HL-60/S4 treated with retinoic acid at 250 ng/mL for 4 days and 3 days (cell line): ENCODE data around the gene AVPI1.
"Not testable (repeated sequence)": the region's sequence is repeated elsewhere in the genome, so short reads cannot be mapped to it uniquely, and the experiment has no call there.

Experiments
- in situ Hi-C: fragments of 300-500 bp; cut with MboI; formaldehyde crosslinking; loops from 2 replicates; pipeline ENCODE4 v1.7.0; 2022; ENCODE audit warnings: low sequenced_read_pairs

The AVPI1 gene

DNA sequence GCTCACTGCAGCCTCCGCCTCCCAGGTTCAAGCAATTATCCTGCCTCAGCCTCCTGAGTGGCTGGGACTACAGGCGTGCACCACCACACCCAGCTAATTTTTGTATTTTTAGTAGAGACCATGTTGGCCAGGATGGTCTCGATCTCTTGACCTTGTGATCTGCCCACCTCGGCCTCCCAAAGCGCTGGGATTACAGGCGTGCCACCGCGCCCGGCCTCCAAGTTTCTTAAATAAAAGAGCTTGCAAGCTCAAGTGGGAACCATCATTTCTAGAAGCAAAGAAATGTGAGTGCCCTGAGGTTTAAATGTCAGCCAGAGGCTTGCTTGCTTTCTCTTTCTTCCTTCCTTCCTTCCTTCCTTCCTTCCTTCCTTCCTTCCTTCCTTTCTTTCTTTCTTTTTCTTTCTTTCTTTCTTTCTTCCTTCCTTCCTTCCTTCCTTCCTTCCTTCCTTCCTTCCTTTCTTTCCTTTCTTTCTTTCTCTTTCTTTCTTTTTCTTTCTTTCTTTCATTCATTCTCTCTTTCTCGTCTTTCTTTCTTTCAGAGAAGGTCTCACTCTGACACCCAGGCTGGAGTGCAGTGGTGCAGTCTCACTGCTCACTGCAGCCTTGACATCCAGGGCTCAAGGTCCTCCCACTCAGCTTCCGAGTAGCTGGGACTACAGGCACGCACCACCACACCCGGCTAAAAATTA is 44.4 kb downstream of the AVPI1 start:
- in situ Hi-C loops: not testable (repeated sequence)

GRCh38 chr10:97640868-97641811 is 45.9 kb downstream of the AVPI1 start:
- in situ Hi-C loops: no loop called here

DNA sequence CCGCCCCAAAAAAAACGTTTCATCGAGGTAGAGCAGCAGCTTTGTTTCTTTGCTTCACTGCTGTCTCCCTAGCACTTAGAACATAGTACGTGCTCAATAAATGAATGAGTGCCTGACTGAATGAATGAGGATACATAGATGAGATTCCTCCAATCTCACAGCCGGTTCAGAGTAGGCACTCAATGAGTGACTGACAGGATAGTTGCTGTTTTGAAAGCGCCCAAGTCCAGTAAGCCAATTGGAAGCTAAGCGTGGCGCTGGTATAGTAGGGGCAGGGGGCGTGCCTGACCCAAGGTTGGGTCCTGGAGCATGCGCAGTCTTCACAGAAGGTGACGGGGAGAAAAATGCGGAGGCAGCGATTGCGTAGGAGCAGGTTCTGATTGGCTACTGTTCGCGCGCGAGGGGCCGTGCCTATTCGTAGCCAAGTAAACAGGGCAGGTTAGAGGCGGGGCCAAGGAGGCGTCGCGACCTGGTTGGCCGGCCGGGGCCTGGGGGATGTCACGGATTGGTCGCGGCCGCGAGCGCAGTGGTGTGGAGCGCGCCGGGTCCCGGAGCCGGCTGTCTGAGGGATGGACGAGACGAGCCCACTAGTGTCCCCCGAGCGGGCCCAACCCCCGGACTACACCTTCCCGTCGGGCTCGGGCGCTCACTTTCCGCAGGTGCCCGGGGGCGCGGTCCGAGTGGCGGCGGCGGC is 46.7 kb downstream of the AVPI1 start, which contains the start of gene PI4K2A:
Gene PI4K2A, plus strand, starts transcription at position 498 of the 694 bp plus-strand sequence. Its CDS starts 72 bp downstream, at position 570.
- in situ Hi-C loops: no loop called here

- in situ Hi-C loops: not testable (repeated sequence)
Measured at GRCh38 chr10:97639090-97639489, 48.0 kb downstream of the AVPI1 start.

GRCh38 chr10:97635577-97635976 is 51.5 kb downstream of the AVPI1 start:
- in situ Hi-C loops: no loop called here

- in situ Hi-C loops: no loop called here
Measured at GRCh38 chr10:97633921-97634320, 53.1 kb downstream of the AVPI1 start.

GRCh38 chr10:97632949-97633884 is 53.8 kb downstream of the AVPI1 start, which contains the start of gene MORN4:
TSS of gene MORN4 (minus strand) at chr10:97633500. CDS start at chr10:97619653, 13,847 bp downstream.
- in situ Hi-C loops: no loop called here

DNA sequence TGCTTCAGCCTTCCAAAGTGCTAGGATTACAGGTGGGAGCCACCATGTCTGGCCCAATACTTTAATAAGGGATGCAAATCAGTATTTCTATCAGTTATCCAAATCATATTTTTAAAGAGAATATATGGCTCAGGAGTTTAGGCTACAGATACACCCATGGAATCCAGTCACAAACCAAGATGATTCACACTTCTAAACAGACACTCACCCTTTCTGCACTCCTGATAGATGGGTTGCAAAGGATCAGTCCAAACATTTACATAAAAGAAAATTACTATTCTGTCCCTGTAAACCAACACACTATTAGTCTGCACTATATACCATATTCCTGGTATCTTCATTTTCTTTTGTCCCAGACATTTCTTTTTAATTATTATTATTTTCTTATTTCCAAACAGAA is 55.9 kb downstream of the AVPI1 start:
- in situ Hi-C loops: no loop called here

DNA sequence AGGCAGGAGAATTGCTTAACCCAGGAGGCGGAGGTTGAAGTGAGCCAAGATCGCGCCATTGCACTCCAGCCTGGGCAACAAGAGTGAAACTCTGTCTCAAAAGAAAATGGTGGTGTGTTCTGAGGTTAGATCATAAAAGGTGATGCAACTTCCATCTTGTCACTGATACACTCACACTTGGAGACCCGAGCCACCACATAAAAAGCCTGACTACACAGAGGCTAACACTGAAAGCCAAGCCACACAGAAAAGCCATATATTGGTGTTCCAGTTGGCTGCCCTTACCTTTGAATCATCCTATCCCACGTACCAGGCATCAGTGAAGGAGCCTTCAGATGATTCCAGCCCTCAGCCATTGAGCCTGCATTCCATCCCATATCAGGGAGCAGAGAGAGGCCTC is 57.8 kb downstream of the AVPI1 start:
- in situ Hi-C loops: no loop called here

GRCh38 chr10:97628228-97628627 is 58.8 kb downstream of the AVPI1 start:
- in situ Hi-C loops: no loop called here

GRCh38 chr10:97627731-97628130 is 59.3 kb downstream of the AVPI1 start:
- in situ Hi-C loops: no loop called here
